ENCODE measurements around the gene OSGIN1. TPM values are rescaled to one million over a fixed set of nuclear protein-coding genes. Genes with fewer than 3 reads are reported as not detected.
A peak's percentile ranks its signal among the peaks of the same experiment; 100 is the strongest.

Gene OSGIN1
- total RNA-seq, 1 experiment from 2014 or later: 3.7 TPM

DNA sequence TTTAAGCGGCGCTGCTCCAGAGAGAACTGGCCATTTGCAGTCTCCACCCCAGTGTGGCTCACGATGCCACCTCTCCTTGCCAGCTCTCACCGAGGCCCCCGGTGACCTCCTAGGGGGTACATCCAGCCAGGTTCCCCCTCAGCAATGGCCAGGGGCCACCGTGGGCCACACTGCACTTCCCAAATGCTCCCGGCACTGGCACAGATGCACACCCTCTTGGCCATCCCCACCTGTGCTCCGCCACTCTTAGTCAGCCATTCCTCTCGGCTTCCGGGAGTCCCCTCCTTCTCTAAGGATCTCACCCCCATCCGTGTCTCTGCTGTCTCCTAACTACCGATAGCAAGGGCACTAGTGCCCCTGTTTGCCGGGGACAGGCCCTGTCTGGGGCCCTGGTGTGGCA is 28.4 kb upstream of the OSGIN1 start:
- no TSS peak for BruUV-seq (replicated peaks)
- CTCF ChIA-PET: interaction anchor here (0.5 to 4.1 kb wide), 7 partner anchors 12 to 381 kb away, joined by 3 to 15 read pairs (median 4); no protein-coding TSS in a partner anchor

GRCh38 chr16:83925095-83925905 is 27.7 kb upstream of the OSGIN1 start:
- POLR2A ChIA-PET: interaction anchor here (0.6 to 5.2 kb wide), 2 partner anchors 28 to 242 kb away, joined by 3 to 58 read pairs; partner anchors contain the start of gene OSGIN1

More for the DNA sequence above, 28.4 kb upstream of the OSGIN1 start:
- no peaks in the 10 kb centered on the region for H3K9me3 Mint-ChIP-seq (ENCODE audit: unreplicated experiment)
- no peaks in the 10 kb centered on the region for H3K27me3 Mint-ChIP-seq (ENCODE audit: insufficient read depth, unreplicated experiment)
- H3K4me3 Mint-ChIP-seq (ENCODE audit: unreplicated experiment): no peak overlapping the region
- intact Hi-C loops (cut with micrococcal nuclease): no loop called here
- no peak for DNase-seq (ENCODE audit: unreplicated experiment)
- H3K4me1 Mint-ChIP-seq (ENCODE audit: insufficient read depth, unreplicated experiment): peaks cover 5% of the 10 kb centered on the region
- H3K27ac Mint-ChIP-seq (ENCODE audit: low read depth, unreplicated experiment): no peak overlapping the region
- TF ChIP-seq, protein P1, sequence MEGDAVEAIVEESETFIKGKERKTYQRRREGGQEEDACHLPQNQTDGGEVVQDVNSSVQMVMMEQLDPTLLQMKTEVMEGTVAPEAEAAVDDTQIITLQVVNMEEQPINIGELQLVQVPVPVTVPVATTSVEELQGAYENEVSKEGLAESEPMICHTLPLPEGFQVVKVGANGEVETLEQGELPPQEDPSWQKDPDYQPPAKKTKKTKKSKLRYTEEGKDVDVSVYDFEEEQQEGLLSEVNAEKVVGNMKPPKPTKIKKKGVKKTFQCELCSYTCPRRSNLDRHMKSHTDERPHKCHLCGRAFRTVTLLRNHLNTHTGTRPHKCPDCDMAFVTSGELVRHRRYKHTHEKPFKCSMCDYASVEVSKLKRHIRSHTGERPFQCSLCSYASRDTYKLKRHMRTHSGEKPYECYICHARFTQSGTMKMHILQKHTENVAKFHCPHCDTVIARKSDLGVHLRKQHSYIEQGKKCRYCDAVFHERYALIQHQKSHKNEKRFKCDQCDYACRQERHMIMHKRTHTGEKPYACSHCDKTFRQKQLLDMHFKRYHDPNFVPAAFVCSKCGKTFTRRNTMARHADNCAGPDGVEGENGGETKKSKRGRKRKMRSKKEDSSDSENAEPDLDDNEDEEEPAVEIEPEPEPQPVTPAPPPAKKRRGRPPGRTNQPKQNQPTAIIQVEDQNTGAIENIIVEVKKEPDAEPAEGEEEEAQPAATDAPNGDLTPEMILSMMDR (IDR thresholded peaks at IDR 0.05; ENCODE audit: unreplicated experiment): no peak
- peaks cover 21% of the 10 kb centered on the region for H3K36me3 Mint-ChIP-seq (ENCODE audit: insufficient read depth, unreplicated experiment)
- POLR2A ChIA-PET: no interaction called here

GRCh38 chr16:83925957-83926725 is 26.9 kb upstream of the OSGIN1 start:
- Mint-ChIP-seq H3K4me3 (ENCODE audit: unreplicated experiment) (peak overlapping the region; percentile 62), H3K4me1 (ENCODE audit: insufficient read depth, unreplicated experiment) (peaks cover 5% of the 10 kb centered on the region), H3K27ac (ENCODE audit: low read depth, unreplicated experiment) (no peak overlapping the region), H3K36me3 (ENCODE audit: insufficient read depth, unreplicated experiment) (peaks cover 17% of the 10 kb centered on the region), H3K27me3 (ENCODE audit: insufficient read depth, unreplicated experiment) (no peaks in the 10 kb centered on the region), H3K9me3 (ENCODE audit: unreplicated experiment) (no peaks in the 10 kb centered on the region)
- intact Hi-C loops (cut with micrococcal nuclease): loop anchor here (1.0 kb wide), 3 partner anchors 27 to 139 kb away; partner anchors contain the start of gene OSGIN1
- TF ChIP-seq, protein P1 (IDR thresholded peaks at IDR 0.05; ENCODE audit: unreplicated experiment): no peak
- POLR2A ChIA-PET: interaction anchor here (0.6 to 5.2 kb wide), 7 partner anchors 11 to 241 kb away, joined by 3 to 58 read pairs (median 3); partner anchors contain the start of gene OSGIN1
- no TSS peak for BruUV-seq (replicated peaks)
- DNase-seq (ENCODE audit: unreplicated experiment): no peak
- CTCF ChIA-PET: interaction anchor here (0.6 to 5.3 kb wide), 20 partner anchors 11 to 162 kb away, joined by 3 to 71 read pairs (median 5); partner anchors contain the start of genes HSBP1 and OSGIN1

More at GRCh38 chr16:83925095-83925905, 27.7 kb upstream of the OSGIN1 start:
- intact Hi-C loops (cut with micrococcal nuclease): no loop called here
- CTCF ChIA-PET: interaction anchor here (0.8 to 5.3 kb wide), 9 partner anchors 11 to 143 kb away, joined by 3 to 71 read pairs (median 6); partner anchors contain the start of gene OSGIN1
- peaks cover 21% of the 10 kb centered on the region for H3K36me3 Mint-ChIP-seq (ENCODE audit: insufficient read depth, unreplicated experiment)
- TF ChIP-seq, protein P1 (IDR thresholded peaks at IDR 0.05; ENCODE audit: unreplicated experiment): no peak
- H3K4me3 Mint-ChIP-seq (ENCODE audit: unreplicated experiment): no peak overlapping the region
- H3K9me3 Mint-ChIP-seq (ENCODE audit: unreplicated experiment): no peaks in the 10 kb centered on the region
- no TSS peak for BruUV-seq (replicated peaks)
- H3K27me3 Mint-ChIP-seq (ENCODE audit: insufficient read depth, unreplicated experiment): no peaks in the 10 kb centered on the region
- DNase-seq (ENCODE audit: unreplicated experiment): no peak
- peaks cover 5% of the 10 kb centered on the region for H3K4me1 Mint-ChIP-seq (ENCODE audit: insufficient read depth, unreplicated experiment)
- no peak overlapping the region for H3K27ac Mint-ChIP-seq (ENCODE audit: low read depth, unreplicated experiment)
